HepG2 (cell line): ENCODE data around the gene PPP4C. TPM values are rescaled to one million over a fixed set of nuclear protein-coding genes. Genes with fewer than 3 reads are reported as not detected.

ENCODE experiments used
- HMG20B ChIP-seq: conservative IDR thresholded peaks from 2 replicates; pipeline ENCODE4 v1.6.1; 2016; ENCODE audit warnings: missing genetic modification reagents, missing compliant biosample characterization
- KDM3A ChIP-seq: IDR thresholded peaks from 2 replicates; pipeline ENCODE4 v1.6.1; 2018; ENCODE audit warnings: low read depth, missing compliant biosample characterization
- NPAS2 ChIP-seq: sonication (generic); formaldehyde crosslinking; IDR thresholded peaks from 2 replicates; pipeline ENCODE4 v1.8.0; 2022; ENCODE audit warnings: mild to moderate bottlenecking, missing genetic modification reagents, borderline replicate concordance
- POGZ ChIP-seq: sonication (generic); formaldehyde crosslinking; IDR thresholded peaks from 2 replicates; pipeline ENCODE4 v1.4.0; 2020; ENCODE audit warnings: mild to moderate bottlenecking, missing genetic modification reagents
- SALL2 ChIP-seq: sonication (generic); formaldehyde crosslinking; IDR thresholded peaks from 2 replicates; pipeline ENCODE4 v1.8.1; 2023; ENCODE audit warnings: mild to moderate bottlenecking, missing genetic modification reagents, inconsistent platforms
- SKI ChIP-seq: fragments of 450-650 bp; IDR thresholded peaks from one replicate; pipeline ENCODE4 v1.6.1; 2018; ENCODE audit warnings: mild to moderate bottlenecking; ENCODE audit not compliant: partially characterized antibody
- SMARCE1 ChIP-seq: fragments of 450-650 bp; IDR thresholded peaks from 2 replicates; pipeline ENCODE4 v1.6.1; 2017; ENCODE audit warnings: borderline replicate concordance
- SNAI1 ChIP-seq: sonication (generic); formaldehyde crosslinking; IDR thresholded peaks from 2 replicates; pipeline ENCODE4 v1.5.0; 2020; ENCODE audit warnings: mild to moderate bottlenecking, missing genetic modification reagents, borderline replicate concordance
- SNRNP70 ChIP-seq: fragments of 200-400 bp; formaldehyde crosslinking; IDR thresholded peaks from 2 replicates; pipeline ENCODE4 v1.6.1; 2017; ENCODE audit warnings: mild to moderate bottlenecking, low read depth, low read length, moderate library complexity
- TCF7 ChIP-seq: sonication (generic); IDR thresholded peaks from 2 replicates; pipeline ENCODE4 v1.6.1; 2016; ENCODE audit warnings: antibody characterized with exemption, low read depth
- U2AF2 ChIP-seq: fragments of 200-400 bp; formaldehyde crosslinking; IDR thresholded peaks from 2 replicates; pipeline ENCODE4 v1.6.1; 2017; ENCODE audit warnings: low read depth, mild to moderate bottlenecking, low read length
- ZBTB20 ChIP-seq: sonication (generic); formaldehyde crosslinking; IDR thresholded peaks from 2 replicates; pipeline ENCODE4 v1.8.1; 2023; ENCODE audit warnings: missing genetic modification reagents, low read depth, mild to moderate bottlenecking, borderline replicate concordance
- ZMYM3 ChIP-seq: sonication (generic); formaldehyde crosslinking; IDR thresholded peaks from 2 replicates; pipeline ENCODE4 v1.5.1; 2020; ENCODE audit warnings: mild to moderate bottlenecking, missing genetic modification reagents
- ZNF143 ChIP-seq: sonication (generic); formaldehyde crosslinking; IDR thresholded peaks from 2 replicates; pipeline ENCODE4 v1.4.0; 2020; ENCODE audit warnings: missing genetic modification reagents
- ZNF430 ChIP-seq: sonication (generic); formaldehyde crosslinking; IDR thresholded peaks from 2 replicates; pipeline ENCODE4 v1.9.0; 2021; ENCODE audit warnings: mild to moderate bottlenecking, missing genetic modification reagents
- ZNF441 ChIP-seq: sonication (generic); formaldehyde crosslinking; IDR thresholded peaks from 2 replicates; pipeline ENCODE4 v1.7.0; 2021; ENCODE audit warnings: missing genetic modification reagents, borderline replicate concordance
- ZNF614 ChIP-seq: IDR thresholded peaks from 2 replicates; pipeline ENCODE4 v1.6.1; 2018; ENCODE audit warnings: missing biosample characterization, missing genetic modification reagents, inconsistent platforms, borderline replicate concordance
- ZNF7 ChIP-seq: IDR thresholded peaks from 2 replicates; pipeline ENCODE4 v1.6.1; 2016; ENCODE audit warnings: missing biosample characterization, missing genetic modification reagents
- ZNF776 ChIP-seq: sonication (generic); formaldehyde crosslinking; IDR thresholded peaks from 2 replicates; pipeline ENCODE4 v1.4.0; 2020; ENCODE audit warnings: mild to moderate bottlenecking, missing genetic modification reagents
- ZNF781 ChIP-seq: sonication (generic); formaldehyde crosslinking; IDR thresholded peaks from 2 replicates; pipeline ENCODE4 v1.5.1; 2020; ENCODE audit warnings: borderline replicate concordance, mild to moderate bottlenecking, missing genetic modification reagents; ENCODE audit errors: not compliant biosample characterization
- ZSCAN20 ChIP-seq: sonication (generic); formaldehyde crosslinking; IDR thresholded peaks from 2 replicates; pipeline ENCODE4 v1.4.0; 2020; ENCODE audit warnings: missing genetic modification reagents, mild to moderate bottlenecking, borderline replicate concordance
- polyA plus RNA-seq, 8 experiments: library from polyadenylated mRNA; depleted of rRNA in 3 of 8; stranded (reverse) in 7 of 8; unstranded in 1 of 8; fragments of >200 nt; fragmentation: Illumina TruSeq in 4 of 8; extraction: Trizol in 4 of 8; gene quantifications; 2 replicates each; pipeline versions ENCODE4 v1.2.1 to v1.2.3, GENCODE V29; 2011 to 2016; ENCODE audit warnings: low read depth in 4 of 8, missing spikeins in 1 of 8, mixed read lengths in 1 of 8; ENCODE audit not compliant: insufficient read depth in 1 of 8
- total RNA-seq, 5 experiments: library from RNA; depleted of rRNA; stranded (reverse); fragments of >200 nt; fragmentation: Illumina TruSeq; extraction: Trizol; gene quantifications; 2 replicates each; pipeline ENCODE4 v1.2.3, GENCODE V29; 2016; ENCODE audit warnings: low read depth in 1 of 5
- TF ChIP-seq, protein P1 (sequence below): IDR thresholded peaks from 2 replicates; pipeline ENCODE4 v1.4.0; 2020; ENCODE audit warnings: mild to moderate bottlenecking, missing genetic modification reagents
- TF ChIP-seq, protein P2 (sequence below): sonication (generic); formaldehyde crosslinking; IDR thresholded peaks from 2 replicates; pipeline ENCODE4 v1.5.1; 2020; ENCODE audit warnings: mild to moderate bottlenecking, missing genetic modification reagents

The PPP4C gene
- total and polyA plus RNA-seq, 2 of the 13 experiments (the other 11 are each of a cell fraction or from before 2014, with no cell fraction given), result 176 to 220 TPM

DNA sequence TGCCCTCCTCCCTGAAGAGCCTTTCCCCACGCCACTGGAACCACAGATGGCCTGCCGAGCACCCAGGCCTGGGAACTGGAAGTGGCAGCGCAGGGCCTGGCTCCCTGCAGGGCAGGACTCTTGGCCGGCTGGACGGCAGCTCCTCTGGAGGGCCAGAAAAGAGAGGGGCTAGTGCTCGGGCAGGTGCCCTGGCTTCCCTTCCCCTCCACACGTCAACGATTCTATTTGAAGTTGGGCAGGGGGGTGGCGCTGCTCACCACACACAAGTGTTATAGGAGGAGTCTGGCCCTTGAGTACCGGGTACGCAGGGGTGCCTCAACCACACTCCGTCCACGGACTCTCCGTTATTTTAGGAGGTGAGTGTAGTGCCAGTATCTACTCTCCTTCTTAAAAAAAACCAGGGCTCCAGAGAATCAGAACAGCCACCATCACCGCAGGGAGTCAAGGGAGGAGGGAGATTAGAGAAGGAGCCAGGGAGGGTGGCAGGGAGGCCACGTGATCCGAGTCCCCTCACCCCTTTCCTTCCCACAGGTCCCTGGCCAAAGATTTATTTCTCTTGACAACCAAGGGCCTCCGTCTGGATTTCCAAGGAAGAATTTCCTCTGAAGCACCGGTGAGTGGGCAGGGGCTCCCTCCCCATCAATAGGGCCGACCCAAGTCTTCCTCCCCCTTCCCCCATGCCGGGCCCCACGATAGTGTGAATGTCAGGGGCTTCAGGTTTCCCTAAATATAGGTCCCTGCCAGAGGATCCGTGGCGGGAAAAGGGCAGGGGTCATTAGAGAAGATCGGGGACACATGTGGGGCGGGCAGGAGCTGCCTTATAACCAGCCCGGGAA lies 11.7 kb upstream of the PPP4C start (continued):
- TF ChIP-seq, protein P1, sequence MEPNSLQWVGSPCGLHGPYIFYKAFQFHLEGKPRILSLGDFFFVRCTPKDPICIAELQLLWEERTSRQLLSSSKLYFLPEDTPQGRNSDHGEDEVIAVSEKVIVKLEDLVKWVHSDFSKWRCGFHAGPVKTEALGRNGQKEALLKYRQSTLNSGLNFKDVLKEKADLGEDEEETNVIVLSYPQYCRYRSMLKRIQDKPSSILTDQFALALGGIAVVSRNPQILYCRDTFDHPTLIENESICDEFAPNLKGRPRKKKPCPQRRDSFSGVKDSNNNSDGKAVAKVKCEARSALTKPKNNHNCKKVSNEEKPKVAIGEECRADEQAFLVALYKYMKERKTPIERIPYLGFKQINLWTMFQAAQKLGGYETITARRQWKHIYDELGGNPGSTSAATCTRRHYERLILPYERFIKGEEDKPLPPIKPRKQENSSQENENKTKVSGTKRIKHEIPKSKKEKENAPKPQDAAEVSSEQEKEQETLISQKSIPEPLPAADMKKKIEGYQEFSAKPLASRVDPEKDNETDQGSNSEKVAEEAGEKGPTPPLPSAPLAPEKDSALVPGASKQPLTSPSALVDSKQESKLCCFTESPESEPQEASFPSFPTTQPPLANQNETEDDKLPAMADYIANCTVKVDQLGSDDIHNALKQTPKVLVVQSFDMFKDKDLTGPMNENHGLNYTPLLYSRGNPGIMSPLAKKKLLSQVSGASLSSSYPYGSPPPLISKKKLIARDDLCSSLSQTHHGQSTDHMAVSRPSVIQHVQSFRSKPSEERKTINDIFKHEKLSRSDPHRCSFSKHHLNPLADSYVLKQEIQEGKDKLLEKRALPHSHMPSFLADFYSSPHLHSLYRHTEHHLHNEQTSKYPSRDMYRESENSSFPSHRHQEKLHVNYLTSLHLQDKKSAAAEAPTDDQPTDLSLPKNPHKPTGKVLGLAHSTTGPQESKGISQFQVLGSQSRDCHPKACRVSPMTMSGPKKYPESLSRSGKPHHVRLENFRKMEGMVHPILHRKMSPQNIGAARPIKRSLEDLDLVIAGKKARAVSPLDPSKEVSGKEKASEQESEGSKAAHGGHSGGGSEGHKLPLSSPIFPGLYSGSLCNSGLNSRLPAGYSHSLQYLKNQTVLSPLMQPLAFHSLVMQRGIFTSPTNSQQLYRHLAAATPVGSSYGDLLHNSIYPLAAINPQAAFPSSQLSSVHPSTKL (CRISPR knock-in tag), result peak; percentile 63
- TF ChIP-seq ZMYM3 (CRISPR knock-in tag) (peak; percentile 24; the same call in 1 of the 2 replicates), KDM3A (CRISPR knock-in tag) (peak; percentile 66; the same call in 1 of the 2 replicates), SNRNP70 (no peak), ZNF776 (CRISPR knock-in tag) (peak; percentile 81), ZNF7 (CRISPR knock-in tag) (no peak), ZNF430 (CRISPR knock-in tag) (peak; percentile 97), ZNF143 (no peak; the same call in 1 of the 2 replicates), ZNF614 (CRISPR knock-in tag) (peak; percentile 85; the same call in 1 of the 2 replicates), POGZ (CRISPR knock-in tag) (peak; percentile 61; the same call in 1 of the 2 replicates), SKI (no peak), U2AF2 (no peak), SNAI1 (CRISPR knock-in tag) (0 out of 2 replicates have a peak, but pooled peaks have one; percentile 29), ZSCAN20 (no peak), SMARCE1 (no peak), NPAS2 (CRISPR knock-in tag) (no peak), ZNF441 (CRISPR knock-in tag) (peak; percentile 49; the same call in 1 of the 2 replicates), ZNF781 (CRISPR knock-in tag) (peak; percentile 20), HMG20B (CRISPR knock-in tag) (no peak; the same call in 1 of the 2 replicates), SALL2 (CRISPR knock-in tag) (no peak), TCF7 (0 out of 2 replicates have a peak, but pooled peaks have one; percentile 32), ZBTB20 (CRISPR knock-in tag) (no peak)
- TF ChIP-seq, protein P2, sequence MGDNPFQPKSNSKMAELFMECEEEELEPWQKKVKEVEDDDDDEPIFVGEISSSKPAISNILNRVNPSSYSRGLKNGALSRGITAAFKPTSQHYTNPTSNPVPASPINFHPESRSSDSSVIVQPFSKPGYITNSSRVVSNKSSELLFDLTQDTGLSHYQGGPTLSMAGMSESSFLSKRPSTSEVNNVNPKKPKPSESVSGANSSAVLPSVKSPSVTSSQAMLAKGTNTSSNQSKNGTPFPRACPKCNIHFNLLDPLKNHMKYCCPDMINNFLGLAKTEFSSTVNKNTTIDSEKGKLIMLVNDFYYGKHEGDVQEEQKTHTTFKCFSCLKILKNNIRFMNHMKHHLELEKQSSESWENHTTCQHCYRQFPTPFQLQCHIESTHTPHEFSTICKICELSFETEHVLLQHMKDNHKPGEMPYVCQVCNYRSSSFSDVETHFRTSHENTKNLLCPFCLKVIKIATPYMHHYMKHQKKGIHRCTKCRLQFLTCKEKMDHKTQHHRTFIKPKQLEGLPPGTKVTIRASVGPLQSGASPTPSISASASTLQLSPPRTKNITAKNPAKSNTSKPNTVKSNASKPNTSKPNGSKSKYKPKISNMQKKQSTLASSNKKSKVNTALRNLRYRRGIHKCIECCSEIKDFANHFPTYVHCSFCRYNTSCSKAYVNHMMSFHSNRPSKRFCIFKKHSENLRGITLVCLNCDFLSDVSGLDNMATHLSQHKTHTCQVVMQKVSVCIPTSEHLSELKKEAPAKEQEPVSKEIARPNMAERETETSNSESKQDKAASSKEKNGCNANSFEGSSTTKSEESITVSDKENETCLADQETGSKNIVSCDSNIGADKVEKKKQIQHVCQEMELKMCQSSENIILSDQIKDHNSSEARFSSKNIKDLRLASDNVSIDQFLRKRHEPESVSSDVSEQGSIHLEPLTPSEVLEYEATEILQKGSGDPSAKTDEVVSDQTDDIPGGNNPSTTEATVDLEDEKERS (CRISPR knock-in tag), result no peak
